ENCODE measurements around the gene SVIL.
A peak's percentile ranks its signal among the peaks of the same experiment; 100 is the strongest.

- TF ChIP-seq EZH2 (IDR thresholded peaks at IDR 0.05; ENCODE audit: borderline replicate concordance, low read length), result no peak
- TF ChIP-seq CTCF (IDR thresholded peaks at IDR 0.05; ENCODE audit: low read length), result peak; percentile 54
Measured at GRCh38 chr10:29470355-29470705, 164.4 kb downstream of the SVIL start.

Data from OCI-LY1 (cell line).